Epithelial cell of proximal tubule (primary cell): ENCODE results near the gene DHX29. TPM values are rescaled to one million over a fixed set of nuclear protein-coding genes. Genes with fewer than 3 reads are reported as not detected.

ENCODE experiments used
- DNase-seq: peaks from one replicate; pipeline ENCODE4 v3.0.0-alpha.2; 2011; ENCODE audit warnings: low read depth
- H3K4me3 ChIP-seq: 2 replicates; pipeline ENCODE4 v1.5.1; 2011; ENCODE audit warnings: low read depth, mild to moderate bottlenecking, low read length
- total RNA-seq: library from RNA; depleted of rRNA; stranded (reverse); fragments of >200 nt; gene quantifications from 2 replicates; pipeline ENCODE4 v1.2.3, GENCODE V29; 2015
- TF ChIP-seq, protein P1 (sequence below): conservative IDR thresholded peaks from 2 replicates; pipeline ENCODE4 v1.5.1; 2012; ENCODE audit warnings: low read depth, mild to moderate bottlenecking, low read length

DHX29 gene
- total RNA-seq, 1 donor from 2014 or later: 17.1 TPM

DNA sequence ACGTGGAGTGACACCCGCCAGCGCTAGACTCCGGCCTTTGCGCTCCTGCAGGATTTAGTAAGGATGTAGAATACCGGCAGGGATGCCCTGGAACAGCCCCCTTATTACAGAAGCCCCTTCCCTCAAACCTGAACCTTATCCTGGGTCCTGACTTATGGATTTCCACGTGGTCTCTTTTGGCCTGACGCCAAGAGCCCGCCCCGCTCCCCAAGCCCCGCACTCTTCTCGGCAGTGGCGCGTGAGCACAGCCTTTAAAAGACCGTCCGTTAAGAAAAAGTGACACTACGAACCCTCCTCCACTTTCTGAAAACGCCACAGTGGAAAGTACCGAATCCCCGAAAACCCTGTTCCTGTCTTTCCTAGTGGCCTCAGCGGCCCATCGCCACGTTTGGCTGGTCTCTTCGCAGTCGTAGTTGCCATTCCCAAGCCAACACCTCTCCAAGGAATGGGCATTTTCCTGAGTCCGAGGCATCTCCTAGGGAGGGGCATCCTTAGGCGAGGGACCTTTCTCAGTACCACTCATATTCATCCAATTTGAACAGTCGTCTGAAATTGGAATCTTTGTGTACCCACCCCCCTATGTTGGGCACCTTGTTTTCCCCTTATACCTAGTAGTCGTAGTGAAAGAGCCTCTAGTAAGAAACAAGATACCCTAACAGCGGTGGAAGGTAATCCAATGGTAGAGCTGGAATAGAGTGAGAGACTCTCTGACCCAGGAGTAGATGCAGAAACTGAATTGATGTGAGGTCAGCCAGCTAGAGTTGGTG, 79.6 kb downstream of the DHX29 start:
- TF ChIP-seq, protein P1, sequence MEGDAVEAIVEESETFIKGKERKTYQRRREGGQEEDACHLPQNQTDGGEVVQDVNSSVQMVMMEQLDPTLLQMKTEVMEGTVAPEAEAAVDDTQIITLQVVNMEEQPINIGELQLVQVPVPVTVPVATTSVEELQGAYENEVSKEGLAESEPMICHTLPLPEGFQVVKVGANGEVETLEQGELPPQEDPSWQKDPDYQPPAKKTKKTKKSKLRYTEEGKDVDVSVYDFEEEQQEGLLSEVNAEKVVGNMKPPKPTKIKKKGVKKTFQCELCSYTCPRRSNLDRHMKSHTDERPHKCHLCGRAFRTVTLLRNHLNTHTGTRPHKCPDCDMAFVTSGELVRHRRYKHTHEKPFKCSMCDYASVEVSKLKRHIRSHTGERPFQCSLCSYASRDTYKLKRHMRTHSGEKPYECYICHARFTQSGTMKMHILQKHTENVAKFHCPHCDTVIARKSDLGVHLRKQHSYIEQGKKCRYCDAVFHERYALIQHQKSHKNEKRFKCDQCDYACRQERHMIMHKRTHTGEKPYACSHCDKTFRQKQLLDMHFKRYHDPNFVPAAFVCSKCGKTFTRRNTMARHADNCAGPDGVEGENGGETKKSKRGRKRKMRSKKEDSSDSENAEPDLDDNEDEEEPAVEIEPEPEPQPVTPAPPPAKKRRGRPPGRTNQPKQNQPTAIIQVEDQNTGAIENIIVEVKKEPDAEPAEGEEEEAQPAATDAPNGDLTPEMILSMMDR: no peak
- DNase-seq: no peak
- H3K4me3 ChIP-seq: peak overlapping the region; percentile 67

DNA sequence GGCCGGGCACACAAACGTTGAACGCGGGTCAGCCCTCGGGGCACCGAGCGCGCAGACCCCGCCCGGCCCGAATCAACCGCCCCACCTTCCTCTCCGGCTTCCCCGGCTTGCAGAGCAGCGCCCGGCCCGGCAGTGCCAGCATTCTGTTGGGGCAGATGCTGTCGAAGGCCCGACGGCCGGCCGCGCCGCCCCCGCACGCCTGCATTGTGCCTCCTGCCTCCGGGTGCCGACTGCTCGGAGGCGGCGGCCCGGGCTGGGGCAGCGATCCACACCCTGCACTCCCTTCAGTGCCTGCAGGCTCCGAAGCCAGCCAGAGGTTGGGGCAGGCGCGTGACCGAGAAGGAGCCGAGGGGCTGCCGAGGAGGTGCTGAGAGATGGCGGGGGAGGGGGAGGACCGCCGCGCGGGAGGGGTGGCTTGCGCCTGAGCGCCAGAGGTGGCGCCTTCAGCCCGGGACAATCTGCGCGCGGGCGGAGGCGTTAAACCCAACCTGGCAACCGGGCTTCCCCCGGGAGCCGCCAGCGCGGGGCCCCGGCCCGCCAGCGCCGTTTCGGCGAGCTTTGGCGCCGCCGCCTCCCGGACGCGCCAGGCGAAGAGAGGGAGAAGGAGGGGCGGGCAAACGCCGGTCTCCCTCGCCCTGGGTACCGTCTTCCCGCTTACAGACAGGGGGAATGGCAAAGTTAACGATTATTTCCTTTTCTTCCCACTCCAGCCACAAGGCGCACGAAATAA, 80.4 kb downstream of the DHX29 start, which contains the start of gene MCIDAS:
MCIDAS (minus strand) TSS at position 382 of the 730 bp plus-strand sequence; CDS start at position 205, 177 bp downstream.
- H3K4me3 ChIP-seq: peak within 1 kb of the TSS; percentile 67
- TF ChIP-seq, protein P1: no peak
- no peak for DNase-seq

DNA sequence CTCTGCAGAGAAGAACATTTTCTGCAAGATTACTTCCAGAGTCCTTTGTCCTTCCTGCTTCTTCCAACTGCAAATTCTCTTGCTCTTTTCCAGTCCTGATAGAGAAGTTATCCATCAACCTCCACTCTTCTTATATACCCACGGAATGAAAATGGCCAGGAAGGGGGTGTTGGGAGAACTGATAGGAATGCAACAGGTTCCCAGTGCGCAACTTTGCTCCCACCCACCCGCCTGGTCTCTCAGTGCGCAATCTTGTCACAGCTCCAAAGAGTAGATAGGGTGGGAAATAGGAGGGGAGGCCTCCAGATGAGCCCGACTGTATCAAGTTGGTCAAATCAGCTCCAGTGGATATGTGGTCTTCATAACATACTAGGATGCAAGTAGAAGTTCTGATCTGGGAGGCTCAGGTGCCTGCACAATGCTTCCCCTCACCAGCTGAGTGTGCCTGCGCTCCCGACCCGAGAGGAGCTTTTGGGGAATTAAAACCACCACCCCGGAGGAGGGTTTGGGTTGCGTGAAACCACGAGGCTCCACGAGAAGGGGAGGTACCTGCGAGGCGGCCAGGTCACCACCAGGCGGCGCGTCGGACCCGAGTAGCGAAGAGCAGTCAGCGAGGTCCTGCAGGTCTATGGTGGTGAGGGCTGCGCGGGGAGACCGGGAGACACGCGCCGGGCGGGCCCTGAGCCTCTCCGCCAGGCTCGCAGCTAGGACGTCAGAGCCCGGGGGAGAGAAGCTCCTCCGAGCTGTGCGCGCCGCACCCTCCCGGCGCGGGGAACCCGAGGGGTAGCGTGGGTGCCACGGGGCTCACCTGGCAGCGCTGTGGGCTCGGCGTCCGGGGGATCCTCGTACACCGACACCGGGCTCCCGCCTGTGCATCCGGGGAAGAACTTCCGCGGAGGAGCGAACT, 81.2 kb downstream of the DHX29 start:
- TF ChIP-seq, protein P1: peak; percentile 79
- no peak for DNase-seq
- peak overlapping the region; percentile 67 for H3K4me3 ChIP-seq

DNA sequence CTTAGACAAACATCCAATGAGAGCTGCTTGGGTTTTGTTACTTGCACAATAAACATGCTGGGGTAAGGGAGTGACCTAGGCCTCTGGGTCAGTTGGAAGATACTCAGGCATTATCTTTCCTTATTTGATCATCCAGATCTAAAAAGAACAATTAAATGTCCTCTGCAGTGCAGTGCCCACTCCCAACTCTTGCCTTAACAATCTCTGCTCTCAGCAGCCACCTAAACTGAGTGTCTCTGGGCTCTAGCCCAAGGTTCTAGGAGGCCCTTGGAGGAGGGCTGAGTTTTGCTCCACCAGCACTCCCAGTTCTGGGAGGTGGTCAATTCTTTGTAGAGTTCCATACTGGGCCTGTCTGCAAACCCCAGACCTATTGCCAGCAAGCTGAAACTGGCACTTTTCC, 82.1 kb downstream of the DHX29 start:
- no peak for DNase-seq
- TF ChIP-seq, protein P1: no peak
- H3K4me3 ChIP-seq: no peak overlapping the region

DNA sequence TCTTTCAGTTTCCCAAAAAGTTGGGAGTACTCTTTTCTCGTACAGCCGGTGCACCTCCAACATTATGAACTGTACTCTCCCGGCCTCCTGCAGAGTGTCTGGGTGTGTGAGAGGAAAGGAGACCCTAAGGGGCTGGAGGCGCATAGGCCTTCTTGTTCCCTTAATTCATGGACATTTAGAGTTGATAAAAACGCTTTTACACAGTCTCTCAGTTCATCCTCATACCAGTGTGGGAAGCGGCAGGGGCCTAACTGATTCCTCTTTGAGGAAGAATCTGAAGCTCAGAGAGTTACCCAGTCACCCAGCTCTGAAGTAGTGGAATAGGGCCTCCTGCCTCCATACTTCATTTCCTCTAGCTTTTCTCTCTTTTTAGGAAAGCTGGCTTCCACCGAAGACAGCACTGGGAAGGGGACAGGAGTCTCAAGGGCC, 83.7 kb downstream of the DHX29 start:
- no peak overlapping the region for H3K4me3 ChIP-seq
- DNase-seq: no peak
- TF ChIP-seq, protein P1: no peak

DNA sequence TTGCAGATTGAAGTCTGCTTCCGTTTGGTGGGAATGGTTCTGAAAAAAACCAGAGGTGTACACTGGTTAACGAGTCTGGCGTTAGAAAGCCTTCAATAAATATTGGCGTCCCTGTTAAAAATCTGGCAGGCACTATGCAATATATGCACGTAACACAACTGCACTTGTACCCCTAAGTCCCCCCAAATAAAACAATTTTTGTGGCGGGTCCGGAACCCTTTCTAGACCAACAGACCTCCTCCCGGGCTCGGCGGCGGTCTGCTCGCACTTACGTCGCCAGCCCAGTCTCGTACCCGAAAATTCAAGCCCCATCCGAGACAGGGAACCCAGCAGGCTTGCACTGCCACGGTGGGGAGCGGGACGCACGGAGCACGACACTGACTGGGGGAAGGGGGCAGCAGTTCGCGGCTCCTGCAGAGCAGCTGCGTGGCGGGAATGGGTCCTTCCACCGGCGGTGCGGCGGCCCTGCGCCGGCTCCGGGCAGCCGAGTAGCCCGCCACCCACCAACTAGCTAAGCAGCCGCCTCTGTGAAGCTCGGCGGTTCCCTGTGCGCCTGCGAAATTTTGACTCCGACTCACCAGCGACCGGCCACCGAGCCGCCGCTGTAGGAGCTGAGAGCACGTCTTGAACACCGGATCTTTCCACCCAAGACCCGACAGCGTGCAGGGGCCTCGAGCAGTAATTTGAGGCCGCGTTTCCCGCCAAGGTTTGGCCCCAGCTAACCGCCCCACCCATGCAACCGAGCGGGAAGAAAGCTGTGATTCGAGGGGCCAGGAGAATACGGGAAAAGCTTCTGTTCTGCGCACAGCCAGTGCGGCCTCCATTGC, 84.3 kb downstream of the DHX29 start:
- DNase-seq: no peak
- no peak overlapping the region for H3K4me3 ChIP-seq
- TF ChIP-seq, protein P1: no peak
